OCI-LY3 (cell line): Measurements from ENCODE around the gene ZNF431.

Experiments
- H2AFZ ChIP-seq: fragments of 200-600, 300-600 bp; shearing (Covaris generic); 2 replicates; pipeline ENCODE4 v1.6.0; 2014; ENCODE audit warnings: antibody characterized with exemption, low read depth, low read length
- H3K27ac ChIP-seq: fragments of 200-600, 300-600 bp; sonication (generic); 2 replicates; pipeline ENCODE4 v1.5.1; 2014; ENCODE audit warnings: mild to moderate bottlenecking, low read length, moderate library complexity, mixed read lengths
- H3K27me3 ChIP-seq: fragments of 200-600, 300-600 bp; sonication (generic); 2 replicates; pipeline ENCODE4 v1.6.1; 2014; ENCODE audit warnings: low read depth, low read length, mixed read lengths
- H3K36me3 ChIP-seq: fragments of 200-600, 300-600 bp; sonication (generic); replicated peaks from 2 replicates; pipeline ENCODE3; 2014; ENCODE audit warnings: low read depth, low read length, mixed read lengths
- H3K4me1 ChIP-seq: fragments of 300-600, 200-600 bp; sonication (generic); 2 replicates; pipeline ENCODE4 v1.6.1; 2014; ENCODE audit warnings: low read length, mixed read lengths
- H3K4me2 ChIP-seq: fragments of 200-600, 300-600 bp; sonication (generic); 2 replicates; pipeline ENCODE4 v1.6.1; 2014; ENCODE audit warnings: low read length, mixed read lengths
- H3K4me3 ChIP-seq: fragments of 300-600, 200-600 bp; sonication (generic); 2 replicates; pipeline ENCODE4 v1.5.1; 2014; ENCODE audit warnings: antibody characterized with exemption, mild to moderate bottlenecking, low read length, moderate library complexity
- H3K79me2 ChIP-seq: fragments of 300-600, 200-600 bp; shearing (Covaris generic); 2 replicates; pipeline ENCODE4 v1.6.1; 2014; ENCODE audit warnings: mild to moderate bottlenecking, low read length, mixed read lengths
- H3K9ac ChIP-seq: fragments of 300-600, 200-600 bp; shearing (Covaris generic); 2 replicates; pipeline ENCODE4 v1.6.0; 2014; ENCODE audit warnings: mild to moderate bottlenecking, low read length, moderate library complexity
- H3K9me3 ChIP-seq: fragments of 200-600, 300-600 bp; shearing (Covaris generic); 2 replicates; pipeline ENCODE4 v1.6.1; 2014; ENCODE audit warnings: low read length, mixed read lengths; ENCODE audit not compliant: insufficient read depth
- H4K20me1 ChIP-seq: fragments of 200-600, 300-600 bp; sonication (generic); 2 replicates; pipeline ENCODE4 v1.6.1; 2016; ENCODE audit warnings: low read length, mixed read lengths; ENCODE audit not compliant: insufficient read depth
- EZH2phosphoT487 ChIP-seq: fragments of 200-600 bp; shearing (Covaris generic); IDR thresholded peaks from 2 replicates; pipeline ENCODE4 v1.6.1; 2018; ENCODE audit warnings: antibody characterized with exemption, mixed run types, low read depth
- TF ChIP-seq, protein P1 (sequence below): fragments of 200-600, 300-600 bp; sonication (generic); IDR thresholded peaks from 2 replicates; pipeline ENCODE4 v1.5.1; 2014; ENCODE audit warnings: antibody characterized with exemption, low read length, low read depth

ZNF431 gene

DNA sequence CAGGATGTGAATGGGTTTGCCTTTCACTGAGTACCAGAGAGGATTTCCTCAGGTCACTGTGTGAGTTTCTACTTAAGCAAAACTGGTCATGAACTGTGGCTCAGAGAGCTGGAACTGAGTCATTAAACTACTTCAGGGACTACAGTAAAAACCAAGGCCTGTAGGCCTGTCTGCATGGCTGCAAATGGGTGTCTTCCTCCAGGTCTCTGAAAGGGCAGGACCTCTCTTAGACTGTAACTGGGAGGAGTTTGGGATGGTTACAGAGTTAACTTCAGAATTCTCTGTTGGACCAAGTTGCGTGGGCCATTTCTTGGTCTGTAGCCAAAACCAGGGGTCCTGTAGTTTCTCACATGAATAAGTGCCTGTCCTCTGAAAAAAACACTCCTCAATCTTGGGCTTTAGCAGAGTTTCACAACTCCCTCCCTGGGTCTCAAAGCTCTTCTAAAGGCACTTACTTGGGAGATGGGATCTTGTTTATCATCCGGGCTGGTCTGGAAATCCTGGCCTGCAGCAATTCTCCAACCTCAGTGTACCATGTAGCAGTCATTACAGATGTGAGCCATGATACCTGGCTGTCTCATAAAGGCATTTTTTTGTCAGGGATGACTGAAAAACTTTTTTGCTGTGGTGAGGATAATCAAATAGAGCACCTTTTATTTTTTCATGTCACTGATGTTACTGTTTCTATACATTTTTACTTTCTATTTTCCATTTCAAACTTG, 40.2 kb upstream of the ZNF431 start:
- Histone ChIP-seq H3K36me3 (peaks cover 12% of the 10 kb centered on the region), H3K9me3 (no peaks in the 10 kb centered on the region), H2AFZ (no peak overlapping the region)

DNA sequence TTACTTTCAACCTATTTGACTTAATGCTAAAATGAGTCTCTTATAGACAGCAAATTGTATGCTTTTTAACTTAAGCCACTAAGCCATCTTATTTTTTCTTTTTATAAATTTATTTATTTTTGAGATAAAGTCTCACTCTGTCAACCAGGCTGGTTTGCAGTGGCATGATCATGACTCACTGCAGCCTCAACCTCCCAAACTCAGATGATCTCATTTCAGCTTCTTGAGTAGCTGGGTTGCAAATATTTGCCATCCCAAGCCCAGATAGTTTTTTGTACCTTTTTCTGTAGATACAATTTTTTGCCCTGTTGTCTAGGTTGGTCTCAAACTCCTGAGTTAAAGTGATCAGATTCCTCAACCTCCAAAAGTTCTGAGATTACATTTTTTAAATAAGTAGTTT, 32.7 kb upstream of the ZNF431 start:
- no peaks in the 10 kb centered on the region for H3K27me3 ChIP-seq
- no peak overlapping the region for H2AFZ ChIP-seq
- no peak overlapping the region for H3K4me3 ChIP-seq
- H3K36me3 ChIP-seq = peaks cover 34% of the 10 kb centered on the region
- no peaks in the 10 kb centered on the region; the same call in 1 of the 2 replicates for H3K79me2 ChIP-seq
- no peaks in the 10 kb centered on the region for H3K4me1 ChIP-seq
- no peak overlapping the region for H3K4me2 ChIP-seq
- H3K9ac ChIP-seq = no peak overlapping the region
- H3K27ac ChIP-seq = no peak overlapping the region
- no peak for TF ChIP-seq EZH2phosphoT487
- TF ChIP-seq, protein P1, sequence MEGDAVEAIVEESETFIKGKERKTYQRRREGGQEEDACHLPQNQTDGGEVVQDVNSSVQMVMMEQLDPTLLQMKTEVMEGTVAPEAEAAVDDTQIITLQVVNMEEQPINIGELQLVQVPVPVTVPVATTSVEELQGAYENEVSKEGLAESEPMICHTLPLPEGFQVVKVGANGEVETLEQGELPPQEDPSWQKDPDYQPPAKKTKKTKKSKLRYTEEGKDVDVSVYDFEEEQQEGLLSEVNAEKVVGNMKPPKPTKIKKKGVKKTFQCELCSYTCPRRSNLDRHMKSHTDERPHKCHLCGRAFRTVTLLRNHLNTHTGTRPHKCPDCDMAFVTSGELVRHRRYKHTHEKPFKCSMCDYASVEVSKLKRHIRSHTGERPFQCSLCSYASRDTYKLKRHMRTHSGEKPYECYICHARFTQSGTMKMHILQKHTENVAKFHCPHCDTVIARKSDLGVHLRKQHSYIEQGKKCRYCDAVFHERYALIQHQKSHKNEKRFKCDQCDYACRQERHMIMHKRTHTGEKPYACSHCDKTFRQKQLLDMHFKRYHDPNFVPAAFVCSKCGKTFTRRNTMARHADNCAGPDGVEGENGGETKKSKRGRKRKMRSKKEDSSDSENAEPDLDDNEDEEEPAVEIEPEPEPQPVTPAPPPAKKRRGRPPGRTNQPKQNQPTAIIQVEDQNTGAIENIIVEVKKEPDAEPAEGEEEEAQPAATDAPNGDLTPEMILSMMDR = no peak
- H4K20me1 ChIP-seq = no peaks in the 10 kb centered on the region
- H3K9me3 ChIP-seq = no peaks in the 10 kb centered on the region

More for the DNA sequence above, 40.2 kb upstream of the ZNF431 start:
- no peaks in the 10 kb centered on the region for H3K27me3 ChIP-seq
- no peak overlapping the region for H3K9ac ChIP-seq
- no peaks in the 10 kb centered on the region for H4K20me1 ChIP-seq
- TF ChIP-seq EZH2phosphoT487 = no peak
- H3K27ac ChIP-seq = no peak overlapping the region
- H3K4me1 ChIP-seq = no peaks in the 10 kb centered on the region
- H3K79me2 ChIP-seq = no peaks in the 10 kb centered on the region
- H3K4me3 ChIP-seq = no peak overlapping the region
- no peak overlapping the region for H3K4me2 ChIP-seq

DNA sequence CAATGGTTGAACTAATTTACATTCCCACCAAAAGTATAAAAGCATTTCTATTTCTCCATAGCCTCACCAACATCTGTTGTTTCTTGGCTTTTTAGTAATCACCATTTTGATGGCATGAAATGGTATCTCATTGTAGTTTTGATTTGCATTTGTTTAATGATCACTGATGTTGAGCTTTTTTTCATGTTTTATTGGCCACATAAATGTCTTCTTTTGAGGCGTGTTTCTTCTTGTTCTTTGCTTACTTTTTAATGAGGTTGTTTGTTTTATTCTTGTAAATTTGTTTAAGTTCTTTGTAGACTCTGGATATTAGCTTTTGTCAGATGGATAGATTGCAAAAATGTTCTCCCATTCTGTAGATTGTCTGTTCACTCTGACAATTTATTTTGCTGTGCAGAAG, 31.7 kb upstream of the ZNF431 start:
- Histone ChIP-seq H4K20me1 (no peaks in the 10 kb centered on the region), H3K36me3 (peaks cover 35% of the 10 kb centered on the region), H3K27me3 (no peaks in the 10 kb centered on the region), H3K4me1 (no peaks in the 10 kb centered on the region), H3K27ac (no peak overlapping the region), H3K79me2 (no peaks in the 10 kb centered on the region; the same call in 1 of the 2 replicates), H2AFZ (no peak overlapping the region), H3K9ac (no peak overlapping the region), H3K9me3 (no peaks in the 10 kb centered on the region), H3K4me2 (no peak overlapping the region), H3K4me3 (no peak overlapping the region)
- TF ChIP-seq, protein P1 = no peak
- TF ChIP-seq EZH2phosphoT487 = no peak

DNA sequence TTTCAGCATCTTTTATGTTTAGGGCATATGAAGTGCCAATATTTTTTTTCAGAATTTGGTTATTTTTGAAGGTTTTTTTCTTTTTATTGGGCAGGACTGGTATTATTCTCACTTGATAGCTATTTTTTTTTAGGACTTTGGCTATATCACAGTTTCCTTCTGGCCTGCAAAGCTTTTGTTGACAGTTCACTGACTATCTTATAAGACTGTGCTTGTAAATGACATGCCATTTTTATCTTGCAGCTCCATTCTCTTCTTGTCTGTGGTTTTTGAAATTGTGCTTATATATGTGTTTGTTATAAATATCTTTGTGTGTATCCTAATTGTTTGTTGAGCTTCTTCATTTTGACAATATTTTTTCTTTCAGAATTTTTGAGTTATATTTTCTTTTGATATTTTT, 26.4 kb upstream of the ZNF431 start:
- H3K27ac ChIP-seq = no peak overlapping the region
- no peaks in the 10 kb centered on the region for H3K4me1 ChIP-seq
- H3K9ac ChIP-seq = no peak overlapping the region
- H2AFZ ChIP-seq = no peak overlapping the region
- peaks cover 54% of the 10 kb centered on the region for H3K36me3 ChIP-seq
- no peak for TF ChIP-seq EZH2phosphoT487
- TF ChIP-seq, protein P1 = no peak
- H3K27me3 ChIP-seq = no peaks in the 10 kb centered on the region
- H3K79me2 ChIP-seq = no peaks in the 10 kb centered on the region; the same call in 1 of the 2 replicates
- H3K4me3 ChIP-seq = no peak overlapping the region
- no peak overlapping the region for H3K4me2 ChIP-seq
- no peaks in the 10 kb centered on the region for H3K9me3 ChIP-seq
- H4K20me1 ChIP-seq = no peaks in the 10 kb centered on the region
